Myocyte (in vitro differentiated cells): ENCODE measurements around the gene RPRD1A. TPM values are rescaled to one million over a fixed set of nuclear protein-coding genes. Genes with fewer than 3 reads are reported as not detected.
"Not testable (repeated sequence)": the region's sequence is repeated elsewhere in the genome, so short reads cannot be mapped to it uniquely, and the experiment has no call there.

Source experiments
- DNase-seq: peaks from one replicate; pipeline ENCODE4 v3.0.0-alpha.2; 2012; ENCODE audit warnings: low read depth
- total RNA-seq: library from RNA; depleted of rRNA; stranded (reverse); fragments of >200 nt; gene quantifications from 2 replicates; pipeline ENCODE4 v1.2.3, GENCODE V29; 2014

Gene RPRD1A
- total RNA-seq, 1 donor from 2014 or later, result 69.1 TPM

DNA sequence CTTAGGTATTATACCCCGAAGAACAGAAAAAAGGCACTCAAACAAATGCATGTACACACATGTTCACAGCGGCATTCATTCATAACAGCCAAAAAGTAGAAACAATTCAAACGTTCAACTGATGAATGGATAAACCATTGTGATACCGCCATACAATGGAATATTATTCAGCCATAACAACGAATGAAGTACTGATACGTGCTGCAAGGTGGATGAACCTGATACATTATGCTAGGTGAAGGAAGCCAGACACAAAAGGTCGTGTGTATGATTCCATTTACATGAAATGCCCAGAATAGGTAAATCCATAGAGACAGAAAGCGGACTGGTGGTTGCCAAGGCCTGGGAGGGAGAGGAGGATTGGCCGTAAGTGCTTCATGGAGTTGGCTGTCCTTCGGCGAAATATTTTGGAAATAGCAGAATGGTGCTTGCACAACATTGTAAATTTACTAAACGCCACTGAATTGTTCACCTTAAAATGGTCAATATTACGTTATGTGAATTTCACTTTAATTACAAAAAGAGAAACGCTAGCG is 95.6 kb downstream of the RPRD1A start:
- no peak for DNase-seq

DNA sequence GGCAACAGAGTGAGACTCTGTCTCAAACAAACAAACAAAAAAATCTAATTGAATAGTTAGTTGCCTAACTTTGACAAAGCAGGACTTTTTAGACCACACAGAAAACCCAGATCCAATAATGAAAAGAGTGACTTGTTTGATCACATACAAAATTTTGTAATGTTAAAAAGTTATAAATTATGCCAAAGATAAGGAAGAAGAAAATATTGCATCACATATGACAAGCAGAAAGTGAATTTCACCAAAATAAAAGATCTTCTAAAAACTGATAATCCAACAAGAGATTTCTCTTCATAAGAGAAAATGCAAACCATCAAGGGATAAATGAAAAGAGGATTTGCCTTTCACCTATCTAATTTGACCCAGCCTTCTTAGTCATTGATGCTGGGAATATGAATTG is 97.7 kb downstream of the RPRD1A start:
- no peak for DNase-seq

DNA sequence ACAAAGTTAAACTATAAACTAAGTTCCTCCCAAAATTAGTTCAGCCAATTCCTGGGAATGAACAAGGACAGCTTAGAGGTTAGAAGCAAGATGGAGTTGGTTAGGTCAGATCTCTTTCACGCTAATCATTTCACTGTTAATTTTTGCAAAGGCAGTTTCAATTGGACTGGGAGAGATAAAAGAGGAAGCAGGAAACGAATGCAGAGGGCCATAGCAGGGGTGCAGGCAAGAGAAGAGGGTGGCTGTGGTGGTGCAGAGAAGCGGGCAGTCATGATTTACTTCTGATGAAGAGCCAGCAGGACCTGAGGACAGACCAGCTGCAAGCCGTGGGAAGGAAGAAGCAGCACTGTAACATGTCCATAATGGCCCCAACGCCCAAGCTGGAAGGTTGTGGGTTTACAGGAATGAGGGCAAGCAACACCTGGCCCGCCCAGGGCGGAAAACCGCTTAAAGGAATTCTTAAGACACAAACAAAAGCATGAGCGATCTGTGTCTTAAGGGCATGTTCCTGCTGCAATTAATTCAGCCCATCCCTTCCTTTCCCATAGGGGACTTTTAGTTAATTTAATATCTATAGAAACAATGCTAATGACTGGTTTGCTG is 99.0 kb downstream of the RPRD1A start:
- DNase-seq, result no peak

DNA sequence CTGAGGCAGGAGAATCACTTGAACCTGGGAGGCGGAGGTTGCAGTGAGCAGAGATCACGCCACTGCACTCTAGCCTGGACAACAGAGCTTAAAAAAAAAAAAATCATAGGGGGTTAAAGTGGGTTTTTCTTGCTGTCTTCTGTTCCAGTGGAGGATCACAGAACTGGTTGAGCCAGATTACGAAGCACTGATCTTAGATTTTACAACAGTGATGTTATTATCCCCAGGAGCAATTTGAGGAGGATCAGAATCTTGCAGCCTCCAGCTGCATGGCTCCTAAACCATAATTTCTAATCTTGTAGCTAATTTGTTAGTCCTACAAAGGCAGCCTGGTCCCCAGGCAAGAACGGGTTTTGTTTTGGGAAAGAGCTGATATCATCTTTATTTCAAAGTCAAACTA is 99.5 kb downstream of the RPRD1A start:
- not testable (repeated sequence) for DNase-seq

DNA sequence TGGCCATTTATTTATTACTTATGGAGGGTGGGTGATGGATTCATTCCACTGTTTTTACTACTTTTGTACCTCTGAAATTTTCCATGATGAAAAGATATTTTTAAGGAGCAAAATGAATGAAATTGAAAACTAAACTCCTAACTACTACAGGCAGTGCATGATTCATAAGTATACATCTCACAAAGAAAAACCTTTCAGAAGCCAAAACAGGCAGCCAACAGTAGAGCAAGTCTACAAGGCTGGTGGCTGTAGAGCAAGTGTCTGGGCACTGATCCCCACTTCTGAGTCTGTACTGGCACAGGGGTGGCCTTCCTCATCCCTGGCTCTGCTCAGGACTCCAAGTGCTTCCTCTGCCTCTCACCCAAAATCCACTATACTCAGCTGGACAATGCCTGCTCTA is 103.0 kb downstream of the RPRD1A start:
- DNase-seq, result no peak

DNA sequence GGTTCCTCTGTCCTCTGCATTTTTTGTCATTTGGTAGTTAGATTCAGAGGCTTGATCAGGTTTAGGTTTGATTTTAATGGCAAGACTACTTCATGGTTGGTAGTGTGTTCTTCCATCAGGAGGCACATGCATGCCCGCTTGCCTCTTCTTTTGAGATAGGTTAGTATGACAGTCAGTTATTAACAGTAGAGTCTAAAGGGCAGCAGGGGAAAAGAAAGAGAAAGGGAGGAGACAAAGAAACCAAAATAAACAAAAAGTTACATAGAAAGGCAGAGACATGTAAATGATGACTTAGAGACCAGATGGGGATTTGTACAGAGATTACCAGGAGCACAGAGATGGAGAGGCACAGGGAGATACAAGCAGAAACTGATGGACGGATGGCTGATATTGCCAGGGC is 105.0 kb downstream of the RPRD1A start:
- DNase-seq, result no peak

DNA sequence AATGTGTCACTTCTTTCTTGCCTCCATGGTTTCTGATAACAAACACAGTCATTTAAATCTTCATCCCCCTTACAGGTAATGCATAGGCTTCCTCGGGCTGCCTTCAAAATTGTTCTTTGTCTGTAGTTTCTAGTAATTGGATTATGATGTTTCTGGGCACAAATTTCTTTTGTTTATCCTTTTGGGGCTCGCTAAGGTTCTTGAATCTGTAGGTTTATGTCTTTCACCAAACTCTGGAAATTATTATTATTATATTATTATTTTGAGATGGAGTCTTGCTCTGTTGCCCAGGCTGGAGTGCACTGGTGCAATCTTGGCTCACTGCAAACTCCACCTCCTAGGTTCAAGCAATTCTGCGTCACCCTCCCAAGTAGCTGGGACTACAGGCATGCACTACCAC is 111.1 kb downstream of the RPRD1A start:
- DNase-seq, result no peak

DNA sequence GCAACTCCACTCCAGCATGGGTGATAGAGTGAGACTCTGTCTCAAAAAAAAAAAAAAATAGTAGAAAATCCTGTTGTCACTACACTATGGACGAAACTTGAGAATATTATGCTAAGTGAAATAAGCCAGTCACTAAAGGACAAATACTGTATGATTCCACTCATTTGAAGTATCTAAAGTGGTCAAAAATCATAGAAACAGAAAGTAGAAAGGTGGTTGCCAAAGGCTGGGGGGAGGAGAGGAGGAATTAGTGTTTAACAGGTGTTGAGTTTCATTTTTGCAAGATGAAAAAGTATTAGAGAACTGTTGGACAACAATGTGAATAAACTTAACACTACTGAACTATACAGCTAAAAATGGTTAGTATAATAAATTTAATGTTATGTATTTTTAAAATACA is 113.7 kb downstream of the RPRD1A start:
- no peak for DNase-seq

DNA sequence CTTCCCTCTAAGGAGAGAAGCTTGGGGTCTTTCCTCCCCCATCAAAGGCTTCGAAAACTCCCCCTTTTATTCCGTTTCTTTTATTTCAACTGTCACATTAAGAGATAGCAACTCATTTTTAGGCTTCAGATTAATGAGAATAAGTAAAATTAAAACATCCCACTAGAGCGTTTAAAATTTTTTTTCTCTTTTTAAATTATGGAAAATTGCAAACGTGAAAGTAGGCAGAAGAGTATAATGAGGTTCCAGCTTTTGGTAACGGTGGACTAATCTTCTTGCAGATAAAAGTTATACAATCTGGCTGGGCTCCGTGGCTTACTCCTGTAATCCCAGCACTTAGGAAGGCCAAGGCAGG is 116.8 kb downstream of the RPRD1A start:
- DNase-seq, result no peak

DNA sequence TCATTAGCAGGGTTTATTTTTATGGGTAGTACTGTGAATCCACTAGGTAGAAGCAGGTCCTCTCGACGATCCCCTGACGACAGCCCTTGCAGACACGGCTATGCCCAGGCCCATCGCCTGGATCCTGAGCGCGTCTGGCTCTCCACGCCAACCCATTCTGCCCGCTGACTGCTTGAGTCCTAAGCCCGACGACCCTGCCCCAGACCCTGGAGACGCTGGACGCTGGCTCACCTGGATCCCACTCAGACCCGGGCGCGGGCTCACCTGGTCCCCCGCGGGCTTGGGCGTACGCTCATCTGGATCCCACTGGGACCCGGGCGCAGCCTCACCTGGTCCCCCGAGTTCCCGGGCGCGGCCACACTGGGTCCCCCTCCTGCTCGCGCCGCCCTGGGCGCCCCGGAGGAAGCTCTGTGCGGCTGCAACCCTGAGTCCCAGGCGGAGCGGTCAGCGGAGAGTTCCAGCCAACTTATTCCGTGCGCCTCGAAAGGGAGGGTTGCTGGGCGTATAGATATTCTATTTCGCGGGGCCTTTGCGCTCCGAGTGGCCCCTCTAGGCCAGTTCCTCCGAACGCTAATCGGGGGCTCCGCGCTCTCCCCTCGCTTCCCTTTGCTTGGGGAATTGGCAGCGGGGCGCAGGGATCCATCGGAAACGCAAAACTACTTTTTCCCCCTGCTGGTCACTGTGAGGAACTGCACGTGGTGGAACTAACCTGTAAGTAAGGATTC is 117.3 kb downstream of the RPRD1A start:
- peak; percentile 73 for DNase-seq

DNA sequence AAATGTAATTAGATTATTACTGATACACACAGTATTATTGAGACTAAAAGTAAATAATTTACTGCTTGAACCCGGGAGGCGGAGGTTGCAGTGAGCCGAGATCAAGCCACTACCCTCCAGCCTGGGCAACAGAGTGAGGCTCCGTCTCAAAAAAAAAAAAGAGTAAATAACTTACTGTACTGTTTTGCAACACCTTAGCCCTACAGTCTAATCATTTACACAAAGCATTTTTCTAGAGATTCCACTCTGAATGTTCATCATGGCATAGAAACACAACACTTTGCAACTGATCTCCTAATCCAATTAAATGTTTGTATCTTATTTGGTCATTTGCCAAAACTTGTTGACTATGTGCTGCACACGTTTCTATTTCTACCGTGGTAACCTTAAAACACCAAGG is 118.3 kb downstream of the RPRD1A start:
- no peak for DNase-seq

DNA sequence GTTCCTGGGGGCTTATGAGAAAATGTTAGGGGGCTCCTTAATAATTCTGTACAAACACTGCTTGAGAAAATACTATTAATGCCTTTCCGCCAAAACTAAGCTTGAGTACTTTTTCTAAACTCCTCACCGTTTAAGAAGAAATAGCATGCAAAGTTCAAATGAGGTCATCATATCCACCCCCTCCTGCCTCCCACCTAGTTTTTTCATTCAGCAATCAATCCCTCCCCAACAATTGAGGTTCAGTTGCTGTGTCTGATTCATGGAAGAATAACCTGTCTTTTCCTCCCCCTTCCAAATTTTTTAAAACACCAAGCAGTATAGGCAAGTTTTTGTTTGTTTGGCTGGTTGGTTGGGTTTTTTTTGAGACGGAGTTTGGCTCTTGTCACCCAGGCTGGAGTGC is 119.3 kb downstream of the RPRD1A start:
- DNase-seq, result no peak

DNA sequence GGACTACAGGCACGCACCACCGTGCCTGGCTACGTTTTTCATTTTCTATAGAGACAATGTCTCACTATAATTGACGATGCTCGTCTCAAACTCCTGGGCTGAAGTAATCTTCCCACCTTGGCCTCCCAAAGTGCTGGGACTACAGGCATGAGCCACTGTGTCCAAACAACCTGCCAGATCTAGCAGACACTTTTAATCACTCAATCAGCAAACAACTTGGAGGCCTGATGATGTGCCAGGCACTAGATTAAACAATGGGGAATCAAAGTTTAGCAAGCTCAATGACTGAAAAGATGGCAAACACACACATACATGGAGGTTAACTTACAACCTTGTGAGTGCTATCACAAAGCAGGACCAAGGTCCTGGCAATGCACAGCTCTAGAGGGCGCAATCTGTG is 124.7 kb downstream of the RPRD1A start:
- DNase-seq, result no peak

DNA sequence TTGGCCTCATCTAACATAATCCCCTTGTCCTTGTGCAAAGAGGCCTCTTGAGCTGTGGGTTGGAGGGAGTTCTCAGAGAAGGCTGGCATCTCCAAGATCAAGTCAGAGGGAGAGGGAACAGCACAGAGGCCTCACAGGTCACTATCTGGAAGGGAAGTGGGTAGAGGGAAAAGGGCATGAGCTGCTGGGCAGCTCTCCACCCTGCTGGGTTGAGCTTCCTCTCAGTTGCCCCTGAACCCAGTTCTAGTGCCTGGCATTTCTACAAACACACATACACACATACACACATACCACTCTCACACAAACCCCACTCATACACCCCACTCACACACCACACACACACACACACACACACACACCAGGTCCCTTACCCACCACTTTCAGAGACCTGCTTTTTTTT is 125.2 kb downstream of the RPRD1A start:
- DNase-seq, result no peak

DNA sequence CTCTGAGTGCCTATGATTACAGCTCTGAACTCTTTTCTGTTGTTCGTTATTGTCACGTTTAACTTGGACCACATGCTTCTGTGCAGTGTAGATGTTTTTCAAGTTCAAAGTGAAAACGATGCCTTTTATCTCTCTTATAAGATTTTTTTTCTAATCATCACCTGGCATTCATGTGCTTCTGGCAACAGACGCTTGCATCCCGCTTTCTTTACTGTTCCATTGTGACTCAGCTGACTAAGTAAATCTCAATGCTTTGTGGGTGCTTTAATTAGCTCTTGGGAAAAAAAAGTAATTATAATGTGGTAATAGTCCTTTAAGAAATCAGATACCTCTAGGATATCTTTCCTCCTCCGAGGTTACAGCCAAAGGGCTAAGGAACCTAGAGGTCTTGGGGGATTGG is 126.1 kb downstream of the RPRD1A start:
- no peak for DNase-seq

Other genes starting within 250 kb of the RPRD1A start
- gene SLC39A6, start 61.8 kb upstream of the RPRD1A start, total RNA-seq, result 61.7 and 62.2 TPM in 2 replicates
- gene ELP2, start 62.3 kb upstream of the RPRD1A start, total RNA-seq, result 66.3 and 72.4 TPM in 2 replicates
- 4.8 and 5.4 TPM in 2 replicates for gene MOCOS, start 119.9 kb upstream of the RPRD1A start, total RNA-seq
- gene FHOD3, start 230.2 kb upstream of the RPRD1A start, total RNA-seq, result 23.2 and 57.5 TPM in 2 replicates